ENCODE measurements around the gene C19orf38. TPM values are rescaled to one million over a fixed set of nuclear protein-coding genes. Genes with fewer than 3 reads are reported as not detected.

The C19orf38 gene
- total and polyA plus RNA-seq, 3 donors from 2014 or later, result 17.4 to 21.0 (median 19.3) TPM

DNA sequence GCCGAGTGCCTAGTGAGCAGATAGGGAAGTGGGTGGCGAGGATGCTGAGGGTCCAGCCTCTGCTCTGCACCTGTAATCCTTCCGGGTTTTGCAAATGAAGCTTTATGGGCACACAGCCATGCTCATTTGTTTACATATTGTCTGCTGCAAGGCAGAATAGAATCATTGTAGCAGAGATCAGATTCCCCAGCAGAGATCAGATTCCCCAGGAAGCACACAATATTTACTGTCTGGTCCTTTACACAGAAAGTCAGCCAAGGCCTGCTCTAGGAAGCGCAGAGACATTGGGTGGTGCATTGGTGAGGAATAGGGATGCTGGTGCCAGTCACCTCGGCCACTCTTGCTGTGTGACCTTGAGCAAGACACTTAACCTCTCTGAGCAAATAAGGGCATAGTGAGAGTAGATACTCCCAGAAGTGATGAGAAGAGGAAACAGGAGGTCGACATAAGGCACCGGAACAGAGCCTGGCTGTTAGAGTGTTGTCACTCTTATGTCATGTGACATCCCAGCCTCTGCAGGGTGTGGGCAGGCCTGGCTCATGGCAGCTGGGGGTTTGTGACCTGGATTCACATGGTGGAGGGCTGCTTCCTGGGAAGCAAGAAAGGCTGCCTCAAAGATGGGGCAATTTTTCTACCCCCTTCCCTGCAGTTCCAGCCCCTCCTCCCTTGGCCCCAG, 48.8 kb downstream of the C19orf38 start:
- peak overlapping the region; percentile 31 to 44 for H3K27ac ChIP-seq
- no peak overlapping the region for H3K4me3 ChIP-seq
- no peak for DNase-seq
- WGBS, 2 donors, result 59 to 63% methylated on average over 6 to 7 of the region's 7 CpGs
- no peaks in the 10 kb centered on the region for H3K27me3 ChIP-seq
- no peaks in the 10 kb centered on the region for H3K36me3 ChIP-seq (ENCODE audit: low read depth, missing control alignments)
- intact Hi-C loops (cut with DNase I; ENCODE audit: low total_unique reads), result no loop called here
- H3K9me3 ChIP-seq, result no peaks in the 10 kb centered on the region
- H3K4me1 ChIP-seq, result peaks cover 35% of the 10 kb centered on the region
- TF ChIP-seq POLR2A (IDR thresholded peaks at IDR 0.05), result no peak
- TF ChIP-seq, protein P1, sequence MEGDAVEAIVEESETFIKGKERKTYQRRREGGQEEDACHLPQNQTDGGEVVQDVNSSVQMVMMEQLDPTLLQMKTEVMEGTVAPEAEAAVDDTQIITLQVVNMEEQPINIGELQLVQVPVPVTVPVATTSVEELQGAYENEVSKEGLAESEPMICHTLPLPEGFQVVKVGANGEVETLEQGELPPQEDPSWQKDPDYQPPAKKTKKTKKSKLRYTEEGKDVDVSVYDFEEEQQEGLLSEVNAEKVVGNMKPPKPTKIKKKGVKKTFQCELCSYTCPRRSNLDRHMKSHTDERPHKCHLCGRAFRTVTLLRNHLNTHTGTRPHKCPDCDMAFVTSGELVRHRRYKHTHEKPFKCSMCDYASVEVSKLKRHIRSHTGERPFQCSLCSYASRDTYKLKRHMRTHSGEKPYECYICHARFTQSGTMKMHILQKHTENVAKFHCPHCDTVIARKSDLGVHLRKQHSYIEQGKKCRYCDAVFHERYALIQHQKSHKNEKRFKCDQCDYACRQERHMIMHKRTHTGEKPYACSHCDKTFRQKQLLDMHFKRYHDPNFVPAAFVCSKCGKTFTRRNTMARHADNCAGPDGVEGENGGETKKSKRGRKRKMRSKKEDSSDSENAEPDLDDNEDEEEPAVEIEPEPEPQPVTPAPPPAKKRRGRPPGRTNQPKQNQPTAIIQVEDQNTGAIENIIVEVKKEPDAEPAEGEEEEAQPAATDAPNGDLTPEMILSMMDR (IDR thresholded peaks at IDR 0.05), result no peak

DNA sequence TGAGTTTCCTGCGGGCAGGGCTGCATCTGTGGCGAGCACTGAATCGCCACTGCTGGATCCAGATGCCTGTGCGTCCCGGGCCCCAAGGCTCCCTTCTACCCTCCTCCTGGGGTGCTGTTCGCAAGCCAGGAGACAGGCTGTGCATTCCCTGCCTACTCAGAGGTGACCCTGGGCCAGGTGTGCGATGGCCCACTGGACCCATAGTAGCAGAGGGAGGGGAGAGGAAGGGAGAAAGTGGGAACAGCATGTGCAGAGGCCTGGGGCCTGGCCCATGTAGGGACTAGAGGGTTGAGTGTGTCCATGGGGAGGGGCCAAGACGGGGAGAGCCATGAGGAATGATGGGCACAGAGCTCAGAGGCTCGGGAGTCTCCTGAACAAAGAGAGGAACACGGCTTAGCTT, 50.4 kb downstream of the C19orf38 start:
- H3K9me3 ChIP-seq, result no peaks in the 10 kb centered on the region
- no peaks in the 10 kb centered on the region for H3K27me3 ChIP-seq
- no peak for DNase-seq
- TF ChIP-seq POLR2A (IDR thresholded peaks at IDR 0.05), result no peak
- TF ChIP-seq, protein P1 (IDR thresholded peaks at IDR 0.05), result no peak
- no peaks in the 10 kb centered on the region for H3K36me3 ChIP-seq (ENCODE audit: low read depth, missing control alignments)
- 53 to 63% methylated on average over 4 to 10 of the region's 10 CpGs for WGBS, 2 donors
- H3K27ac ChIP-seq, result no peak overlapping the region
- peaks cover 34% of the 10 kb centered on the region for H3K4me1 ChIP-seq
- no peak overlapping the region for H3K4me3 ChIP-seq
- intact Hi-C loops (cut with DNase I; ENCODE audit: low total_unique reads), result no loop called here

GRCh38 chr19:10899151-10899653, 51.0 kb downstream of the C19orf38 start:
- Histone ChIP-seq H3K9me3 (no peaks in the 10 kb centered on the region), H3K4me3 (no peak overlapping the region), H3K27me3 (no peaks in the 10 kb centered on the region), H3K4me1 (peaks cover 28% of the 10 kb centered on the region), H3K27ac (peak overlapping the region in 1 of 2 donors; percentile 30), H3K36me3 (ENCODE audit: low read depth, missing control alignments) (no peaks in the 10 kb centered on the region)
- DNase-seq, result peak; percentile 33
- intact Hi-C loops (cut with DNase I; ENCODE audit: low total_unique reads), result no loop called here
- WGBS, 2 donors, result 76 to 97% methylated on average over 3 to 6 of the region's 10 CpGs
- TF ChIP-seq, protein P1 (IDR thresholded peaks at IDR 0.05), result no peak
- TF ChIP-seq POLR2A (IDR thresholded peaks at IDR 0.05), result no peak

- WGBS, 2 donors, result 82 to 86% methylated on average over 14 of the region's 14 CpGs
- intact Hi-C loops (cut with DNase I; ENCODE audit: low total_unique reads), result no loop called here
- H3K36me3 ChIP-seq (ENCODE audit: low read depth, missing control alignments), result no peaks in the 10 kb centered on the region
These were observed 59.7 kb downstream of the C19orf38 start for GRCh38 chr19:10907925-10908324.

More at GRCh38 chr19:10907925-10908324, 59.7 kb downstream of the C19orf38 start:
- no peak for DNase-seq
- Histone ChIP-seq H3K27me3 (no peaks in the 10 kb centered on the region), H3K4me1 (no peaks in the 10 kb centered on the region), H3K4me3 (no peak overlapping the region), H3K9me3 (no peaks in the 10 kb centered on the region), H3K27ac (no peak overlapping the region)
- TF ChIP-seq, protein P1 (IDR thresholded peaks at IDR 0.05), result no peak
- TF ChIP-seq POLR2A (IDR thresholded peaks at IDR 0.05), result no peak

Data from testis (tissue), 3 donors.